H9 (cell line): ENCODE measurements around the gene AP3S1. TPM values are rescaled to one million over a fixed set of nuclear protein-coding genes. Genes with fewer than 3 reads are reported as not detected.

Experiments
- DNase-seq: peaks from one replicate; pipeline ENCODE4 v3.0.0-alpha.2; 2017
- H2AFZ ChIP-seq: one replicate; pipeline ENCODE4 v1.6.1; 2013; ENCODE audit warnings: mild to moderate bottlenecking, low read length, control low read depth, moderate library complexity
- H2AK5ac ChIP-seq: 2 replicates; pipeline ENCODE4 v1.6.1; 2013; ENCODE audit warnings: low read length, control low read depth, mixed read lengths; ENCODE audit not compliant: insufficient read length
- H2BK120ac ChIP-seq: one replicate; pipeline ENCODE4 v1.6.1; 2013; ENCODE audit warnings: low read depth, mild to moderate bottlenecking, low read length, control low read depth, inconsistent platforms; ENCODE audit not compliant: poor library complexity, severe bottlenecking
- H2BK12ac ChIP-seq: 2 replicates; pipeline ENCODE4 v1.6.1; 2013; ENCODE audit warnings: low read length, control low read depth, mixed read lengths, low read depth; ENCODE audit not compliant: insufficient read length
- H2BK15ac ChIP-seq: 2 replicates; pipeline ENCODE4 v1.6.1; 2013; ENCODE audit warnings: low read depth, low read length, control low read depth
- H2BK20ac ChIP-seq: one replicate; pipeline ENCODE4 v1.6.1; 2013; ENCODE audit warnings: low read depth, mild to moderate bottlenecking, low read length, control low read depth, inconsistent platforms; ENCODE audit not compliant: poor library complexity, severe bottlenecking
- H2BK5ac ChIP-seq: 2 replicates; pipeline ENCODE4 v1.6.1; 2013; ENCODE audit warnings: low read length, control low read depth, mixed read lengths; ENCODE audit not compliant: insufficient read length
- H3K14ac ChIP-seq: 2 replicates; pipeline ENCODE4 v1.6.1; 2013; ENCODE audit warnings: low read length, control low read depth; ENCODE audit not compliant: insufficient read depth
- H3K18ac ChIP-seq: 2 replicates; pipeline ENCODE4 v1.6.1; 2013; ENCODE audit warnings: low read depth, mild to moderate bottlenecking, mixed read lengths, low read length, control low read depth; ENCODE audit not compliant: insufficient read length
- H3K23ac ChIP-seq: 2 replicates; pipeline ENCODE4 v1.6.1; 2013; ENCODE audit warnings: low read length, control low read depth, mixed read lengths, low read depth; ENCODE audit not compliant: insufficient read length
- H3K23me2 ChIP-seq: 2 replicates; pipeline ENCODE4 v1.6.1; 2013; ENCODE audit warnings: low read depth, mild to moderate bottlenecking, mixed read lengths, low read length, control low read depth; ENCODE audit not compliant: insufficient read length, poor library complexity, severe bottlenecking
- H3K27ac ChIP-seq: 2 replicates; pipeline ENCODE4 v1.5.1; 2013; ENCODE audit warnings: low read length, control low read depth, mixed read lengths, low read depth; ENCODE audit not compliant: insufficient read length
- H3K27me3 ChIP-seq: 2 replicates; pipeline ENCODE4 v1.6.1; 2013; ENCODE audit warnings: low read length, control low read depth, inconsistent platforms; ENCODE audit not compliant: insufficient read depth
- H3K4ac ChIP-seq: 2 replicates; pipeline ENCODE4 v1.6.1; 2013; ENCODE audit warnings: low read depth, mild to moderate bottlenecking, control low read depth, inconsistent platforms, low read length, moderate library complexity
- H3K4me1 ChIP-seq: 2 replicates; pipeline ENCODE4 v1.6.1; 2013; ENCODE audit warnings: low read length, control low read depth, inconsistent platforms; ENCODE audit not compliant: insufficient read depth
- H3K4me2 ChIP-seq: 2 replicates; pipeline ENCODE4 v1.6.1; 2013; ENCODE audit warnings: low read length, control low read depth, mixed read lengths; ENCODE audit not compliant: insufficient read length, insufficient read depth
- H3K56ac ChIP-seq: 2 replicates; pipeline ENCODE4 v1.6.1; 2013; ENCODE audit warnings: low read depth, mild to moderate bottlenecking, mixed read lengths, low read length, control low read depth; ENCODE audit not compliant: insufficient read length
- H3K79me1 ChIP-seq: 2 replicates; pipeline ENCODE4 v1.6.1; 2013; ENCODE audit warnings: low read depth, mild to moderate bottlenecking, moderate library complexity, low read length, control low read depth, inconsistent platforms; ENCODE audit not compliant: insufficient read depth, poor library complexity, severe bottlenecking
- H3K79me2 ChIP-seq: 2 replicates; pipeline ENCODE4 v1.6.1; 2013; ENCODE audit warnings: low read length, control low read depth, inconsistent platforms; ENCODE audit not compliant: insufficient read depth
- H3K9ac ChIP-seq: 2 replicates; pipeline ENCODE4 v1.6.1; 2013; ENCODE audit warnings: low read length, control low read depth, mixed read lengths; ENCODE audit not compliant: insufficient read length; ENCODE audit errors: extremely low read depth
- H3K9me3 ChIP-seq: one replicate; pipeline ENCODE4 v1.6.1; 2013; ENCODE audit warnings: low read depth, low read length, inconsistent platforms; ENCODE audit not compliant: control insufficient read depth
- H3T11ph ChIP-seq: one replicate; pipeline ENCODE4 v1.6.1; 2013; ENCODE audit warnings: mild to moderate bottlenecking, low read length, control low read depth, inconsistent platforms
- H4K20me1 ChIP-seq: one replicate; pipeline ENCODE4 v1.6.1; 2013; ENCODE audit not compliant: control insufficient read depth, insufficient read length, insufficient read depth
- H4K5ac ChIP-seq: 2 replicates; pipeline ENCODE4 v1.6.1; 2013; ENCODE audit warnings: low read depth, mild to moderate bottlenecking, mixed read lengths, low read length, control low read depth; ENCODE audit not compliant: insufficient read length
- H4K8ac ChIP-seq: replicated peaks from 2 replicates; pipeline ENCODE4 v1.6.1; 2013; ENCODE audit warnings: low read length, control low read depth, mixed read lengths, low read depth; ENCODE audit not compliant: insufficient read length
- H4K91ac ChIP-seq: 2 replicates; pipeline ENCODE4 v1.6.1; 2013; ENCODE audit warnings: low read depth, mild to moderate bottlenecking, moderate library complexity, mixed read lengths, low read length, control low read depth; ENCODE audit not compliant: insufficient read length
- H3K27ac Mint-ChIP-seq, 3 experiments: 2 replicates in 2 of 3; 3 replicates in 1 of 3; pipeline ENCODE4 v1.8.0; 2020 to 2021; ENCODE audit warnings: mixed read lengths in 3 of 3, mild to moderate bottlenecking in 1 of 3, moderate library complexity in 1 of 3
- H3K27me3 Mint-ChIP-seq: 2 replicates; pipeline ENCODE4 v1.8.0; 2021; ENCODE audit warnings: low read depth, mild to moderate bottlenecking, moderate library complexity, mixed read lengths
- H3K36me3 Mint-ChIP-seq, 3 experiments: 2 replicates in 2 of 3; 3 replicates in 1 of 3; pipeline ENCODE4 v1.8.0; 2020 to 2021; ENCODE audit warnings: low read depth in 3 of 3, mixed read lengths in 3 of 3; ENCODE audit not compliant: insufficient read depth in 1 of 3
- H3K4me1 Mint-ChIP-seq, 2 experiments: 2 replicates each; pipeline ENCODE4 v1.8.0; 2020; ENCODE audit warnings: mixed read lengths in 2 of 2
- H3K4me3 Mint-ChIP-seq, 2 experiments: 2 replicates in 1 of 2; 3 replicates in 1 of 2; pipeline ENCODE4 v1.8.0; 2020 to 2021; ENCODE audit warnings: mild to moderate bottlenecking in 2 of 2, mixed read lengths in 2 of 2, moderate library complexity in 1 of 2
- H3K9me3 Mint-ChIP-seq, 2 experiments: 2 replicates in 1 of 2; 3 replicates in 1 of 2; pipeline ENCODE4 v1.8.0; 2020; ENCODE audit warnings: mild to moderate bottlenecking in 2 of 2, mixed read lengths in 2 of 2, moderate library complexity in 1 of 2
- CTCF ChIP-seq: fragments of 200-600 bp; sonication (generic); conservative IDR thresholded peaks from 3 replicates; pipeline ENCODE4 v1.8.0; 2021; ENCODE audit warnings: antibody characterized with exemption, mild to moderate bottlenecking
- WGBS: extraction: QIAGEN DNeasy Blood & Tissue Kit; methylation state at CpG from one replicate; pipeline ENCODE4 v1.1.7; 2013; ENCODE audit warnings: missing lambda C conversion rate, low lambda C conversion rate, mixed read lengths; ENCODE audit not compliant: insufficient read length; ENCODE audit errors: extremely low coverage; 5-methylcytosine and 5-hydroxymethylcytosine counted together
- total RNA-seq: library from RNA; stranded (reverse); gene quantifications from 2 replicates; pipeline ENCODE4 v1.2.1, GENCODE V29; 2021

Gene AP3S1
- total RNA-seq, 1 experiment from 2014 or later = 78.4 TPM

- H3K27ac Mint-ChIP-seq = no peak overlapping the region
- no peaks in the 10 kb centered on the region for H3K9me3 Mint-ChIP-seq
- Histone ChIP-seq H2BK120ac (no peak overlapping the region), H4K8ac (no peak overlapping the region), H4K91ac (no peak overlapping the region), H2BK12ac (no peak overlapping the region), H2BK20ac (no peak overlapping the region), H3K23me2 (no peaks in the 10 kb centered on the region), H3K14ac (no peak overlapping the region), H2BK5ac (no peak overlapping the region), H2AK5ac (no peak overlapping the region), H3K9ac (no peak overlapping the region), H3T11ph (no peak overlapping the region), H2BK15ac (no peak overlapping the region), H3K18ac (no peak overlapping the region), H3K9me3 (no peaks in the 10 kb centered on the region), H3K27me3 (no peaks in the 10 kb centered on the region), H2AFZ (no peak overlapping the region), H4K5ac (no peak overlapping the region), H3K4me2 (no peak overlapping the region), H3K27ac (no peak overlapping the region), H3K23ac (no peak overlapping the region), H3K4me1 (no peaks in the 10 kb centered on the region), H3K56ac (no peak overlapping the region), H3K79me2 (no peaks in the 10 kb centered on the region), H4K20me1 (no peaks in the 10 kb centered on the region), H3K79me1 (no peaks in the 10 kb centered on the region), H3K4ac (no peak overlapping the region)
- no peak for DNase-seq
- H3K4me1 Mint-ChIP-seq = peaks cover 9% of the 10 kb centered on the region in 2 experiments
- no peak for TF ChIP-seq CTCF
- H3K36me3 Mint-ChIP-seq = peaks cover 2 to 11% (median 5%) of the 10 kb centered on the region in 3 experiments; a peak in 4 of 7 replicates
- no peak overlapping the region for H3K4me3 Mint-ChIP-seq
- WGBS = no CpG with 5 or more reads among the region's 1 CpG
- no peaks in the 10 kb centered on the region for H3K27me3 Mint-ChIP-seq
Observed at GRCh38 chr5:115801984-115802383, 39.8 kb upstream of the AP3S1 start.
